ENCODE measurements around the gene NDUFS2.

Gene NDUFS2

DNA sequence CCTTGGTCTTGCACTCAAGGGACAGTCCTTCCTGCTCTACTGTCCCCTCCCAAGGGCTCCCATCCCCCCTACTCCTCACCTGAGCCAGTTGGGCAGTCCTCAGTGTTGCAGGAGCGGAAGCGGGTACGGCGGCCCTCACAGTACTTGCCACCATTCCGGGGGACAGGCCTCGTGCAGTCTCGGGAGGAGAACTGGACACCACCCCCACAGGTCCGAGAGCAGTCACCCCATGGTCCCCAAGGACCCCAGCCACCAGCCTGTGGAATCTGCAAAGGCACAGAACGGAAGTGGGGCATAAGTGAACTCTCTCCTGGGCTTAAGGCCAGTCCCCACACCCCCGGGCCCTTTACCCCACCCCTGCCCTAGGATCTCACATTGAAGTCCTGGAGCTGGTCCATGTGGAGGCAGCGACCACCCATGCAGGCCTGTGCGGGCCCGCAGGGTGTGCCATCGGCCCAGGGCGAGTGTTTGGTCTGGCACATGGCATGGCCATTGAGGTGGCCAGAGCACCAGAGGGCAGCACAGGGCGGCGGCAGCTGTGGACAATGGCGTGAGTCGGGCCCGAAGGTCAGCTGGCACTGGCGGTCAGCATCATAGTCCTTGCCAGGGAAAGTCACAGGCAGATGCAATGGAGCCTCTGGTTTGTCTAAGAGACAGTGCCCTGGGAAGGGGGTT is 8.5 kb upstream of the NDUFS2 start:
- DNase-seq (ENCODE audit: low read depth in 4 of 4, low spot score in 1 of 4), result no peak

DNA sequence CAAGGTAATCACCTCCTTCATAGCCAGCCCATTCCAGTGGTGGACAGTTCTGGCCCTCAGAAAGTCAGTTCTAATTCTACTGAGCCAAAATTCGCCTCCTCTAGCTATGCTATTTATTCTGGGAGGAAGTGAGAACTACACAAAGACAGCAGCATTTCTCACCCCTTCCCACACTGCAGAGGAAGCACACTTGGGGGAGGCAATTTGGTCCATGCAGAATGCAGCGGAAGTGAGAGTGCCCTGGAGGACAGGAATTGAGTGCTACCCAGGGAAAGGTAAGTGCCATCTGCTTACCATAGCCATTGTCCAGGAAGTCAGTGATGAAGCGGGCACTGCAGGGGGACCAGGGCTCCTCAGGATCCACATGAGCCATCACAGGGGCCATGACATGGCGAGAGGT is 7.0 kb upstream of the NDUFS2 start:
- DNase-seq (ENCODE audit: low read depth in 4 of 4, low spot score in 1 of 4), result no peak

DNA sequence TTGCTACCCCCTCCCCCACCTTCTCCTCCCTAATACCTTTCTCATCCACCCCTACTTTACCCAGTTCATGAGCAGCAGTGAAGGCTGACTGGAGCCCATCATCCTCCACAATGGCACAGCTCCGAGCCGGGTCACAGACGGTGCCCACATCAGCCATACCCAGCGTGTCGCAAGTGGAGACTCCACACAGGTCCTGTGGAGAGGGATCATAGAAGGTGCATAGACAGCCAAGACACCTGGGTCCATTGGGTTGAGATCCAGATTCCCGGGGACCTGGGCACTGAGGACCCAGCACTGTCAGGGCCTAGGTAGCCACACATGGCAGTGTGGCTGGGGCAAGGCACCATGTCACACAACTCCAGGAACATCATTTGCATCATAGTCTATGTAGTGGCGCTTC is 6.1 kb upstream of the NDUFS2 start:
- no peak for DNase-seq (ENCODE audit: low read depth in 4 of 4, low spot score in 1 of 4)

DNA sequence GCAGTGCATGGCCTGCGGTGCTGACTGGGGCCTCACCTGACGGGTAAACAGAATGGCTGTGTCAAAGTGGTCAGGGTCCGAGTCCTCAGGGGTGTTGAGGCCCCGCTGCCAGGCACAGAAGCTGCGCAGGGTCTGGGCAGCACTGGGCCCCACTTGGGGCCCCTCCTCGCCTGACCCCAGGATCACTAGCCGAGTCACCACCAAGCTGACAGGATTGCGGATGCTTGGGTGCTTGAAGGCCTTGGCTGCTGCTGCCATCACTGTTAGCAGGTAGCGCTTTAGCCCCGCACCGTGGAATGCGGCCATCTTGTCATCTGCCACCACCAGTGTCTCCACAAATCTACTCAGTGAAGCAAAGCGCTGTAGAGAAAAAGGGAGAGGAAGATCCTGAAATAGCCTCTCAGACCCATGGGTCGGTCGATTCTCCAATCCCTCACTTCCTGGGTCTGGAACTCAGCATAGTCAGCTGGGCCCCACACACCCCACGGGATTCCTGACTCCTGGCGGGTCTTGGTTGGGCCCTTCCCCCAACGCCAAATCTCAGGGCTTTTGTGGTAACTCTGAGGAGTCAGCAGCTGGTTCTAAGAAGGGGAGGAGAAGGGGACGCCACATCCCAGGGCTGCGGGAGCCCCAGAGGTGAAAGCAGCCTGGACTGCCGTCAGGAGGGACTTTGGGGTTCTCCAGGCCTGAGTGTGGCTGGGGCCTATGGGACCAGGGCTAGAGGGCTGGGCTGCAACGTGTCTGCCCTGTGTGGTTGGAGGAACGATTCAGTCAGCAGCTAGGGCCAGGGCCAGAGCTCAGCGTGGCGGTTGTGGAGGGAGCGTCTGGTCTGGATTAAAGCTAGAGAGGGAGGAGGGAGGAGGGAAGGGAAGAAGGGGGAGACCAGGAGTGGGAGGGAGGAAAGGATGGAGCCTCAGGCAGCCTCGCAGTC is 5.4 kb upstream of the NDUFS2 start:
- no peak for DNase-seq (ENCODE audit: low read depth in 4 of 4, low spot score in 1 of 4)

GRCh38 chr1:161197560-161198193 is 4.5 kb upstream of the NDUFS2 start:
- DNase-seq (ENCODE audit: low read depth in 4 of 4, low spot score in 1 of 4), result no peak

GRCh38 chr1:161198194-161198896 is 3.8 kb upstream of the NDUFS2 start:
- DNase-seq (ENCODE audit: low read depth in 4 of 4, low spot score in 1 of 4), result no peak

DNA sequence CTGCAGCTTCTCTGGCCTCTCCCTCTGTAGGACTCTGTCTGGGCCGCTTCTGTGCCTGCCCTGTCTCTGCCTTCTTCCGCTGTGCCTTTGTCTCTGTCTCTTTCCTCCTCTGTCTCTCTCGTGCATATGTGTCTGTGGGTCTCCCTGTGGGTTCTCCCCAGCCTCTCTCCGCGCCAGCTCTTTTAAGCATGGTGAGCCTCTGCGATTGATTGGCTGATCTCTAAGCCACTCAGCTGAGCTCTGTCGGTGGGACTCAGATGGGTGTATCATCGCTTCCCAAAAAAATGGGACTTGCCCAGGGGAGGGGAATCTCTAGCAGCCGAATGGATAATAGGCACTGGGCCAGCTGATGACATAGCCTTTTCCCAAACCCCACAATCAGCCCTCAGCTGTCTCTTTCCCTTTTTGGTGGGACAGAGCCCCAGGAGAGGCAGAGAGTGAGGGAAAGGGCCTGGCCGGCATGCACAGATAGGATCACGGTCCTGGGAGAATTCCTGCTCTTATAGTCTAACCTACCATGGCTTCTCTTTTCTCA is 3.2 kb upstream of the NDUFS2 start, which contains the start of gene ADAMTS4:
Gene ADAMTS4 (minus strand): TSS at position 158 of the 535 bp plus-strand sequence. CDS start 427 bp downstream, outside the sequence.
- no peak for DNase-seq (ENCODE audit: low read depth in 4 of 4, low spot score in 1 of 4)

- no peak for DNase-seq (ENCODE audit: low read depth in 4 of 4, low spot score in 1 of 4)
Measured at GRCh38 chr1:161199506-161200139, 2.5 kb upstream of the NDUFS2 start.

DNA sequence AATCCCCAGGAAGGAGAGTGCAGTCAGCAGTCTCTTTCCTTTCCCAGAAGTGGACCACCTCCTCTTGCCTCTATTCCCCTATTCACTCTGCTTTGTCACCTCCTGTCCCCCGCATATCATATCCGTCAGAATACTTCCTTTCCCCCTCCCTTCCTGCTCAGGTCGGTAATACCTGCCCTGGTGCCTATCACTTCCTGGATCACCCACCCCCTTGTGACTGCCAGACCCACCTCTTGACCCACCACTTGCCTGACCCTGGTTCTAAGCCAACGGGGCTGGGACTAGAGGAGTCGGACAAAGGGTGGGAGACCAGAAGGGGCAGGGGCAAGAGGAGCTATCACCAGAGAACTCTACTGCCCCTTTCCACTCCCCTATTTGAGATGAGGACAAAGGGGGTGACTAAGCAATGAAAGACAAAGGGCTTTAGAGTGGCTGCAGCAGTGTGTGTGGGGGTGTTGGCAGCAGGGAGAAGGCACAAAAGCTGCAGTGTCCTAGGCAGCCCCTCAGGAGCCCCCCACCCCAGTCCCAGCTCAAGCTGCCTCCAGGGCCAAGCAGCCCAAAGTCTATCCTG is 1.7 kb upstream of the NDUFS2 start:
- DNase-seq (ENCODE audit: low read depth in 4 of 4, low spot score in 1 of 4), result no peak

GRCh38 chr1:161200992-161201835 is 953 bp upstream of the NDUFS2 start:
- no peak for DNase-seq (ENCODE audit: low read depth in 4 of 4, low spot score in 1 of 4)

GRCh38 chr1:161206411-161207140 is 4.4 kb downstream of the NDUFS2 start:
- DNase-seq (ENCODE audit: low read depth in 4 of 4, low spot score in 1 of 4), result no peak

GRCh38 chr1:161207173-161207572 is 5.0 kb downstream of the NDUFS2 start:
- no peak for DNase-seq (ENCODE audit: low read depth in 4 of 4, low spot score in 1 of 4)

DNA sequence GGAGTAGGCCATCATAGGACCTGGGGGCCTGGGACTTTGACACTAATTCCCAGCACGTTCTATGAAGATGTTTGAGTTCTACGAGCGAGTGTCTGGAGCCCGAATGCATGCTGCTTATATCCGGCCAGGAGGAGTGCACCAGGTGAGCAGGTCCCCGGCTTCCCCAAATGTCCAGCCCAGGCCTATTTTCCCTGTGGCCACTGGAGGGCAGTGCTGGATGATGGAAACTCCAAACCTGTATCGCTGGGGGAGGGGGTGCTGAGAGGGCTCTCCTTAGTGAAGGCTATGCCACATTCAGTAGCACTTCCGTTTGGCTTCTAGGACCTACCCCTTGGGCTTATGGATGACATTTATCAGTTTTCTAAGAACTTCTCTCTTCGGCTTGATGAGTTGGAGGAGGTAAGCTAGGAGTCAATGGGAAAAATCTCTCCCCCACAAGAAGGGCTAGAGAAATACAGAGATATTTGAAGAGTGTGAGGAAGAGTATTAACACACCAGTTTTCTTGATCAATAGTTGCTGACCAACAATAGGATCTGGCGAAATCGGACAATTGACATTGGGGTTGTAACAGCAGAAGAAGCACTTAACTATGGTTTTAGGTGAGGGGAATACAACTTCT is 7.7 kb downstream of the NDUFS2 start:
- peak in 3 of 4 experiments; percentile 29 to 54 (median 48) for DNase-seq (ENCODE audit: low read depth in 4 of 4, low spot score in 1 of 4)

- DNase-seq (ENCODE audit: low read depth in 4 of 4, low spot score in 1 of 4), result no peak
Measured at GRCh38 chr1:161214369-161214768, 12.2 kb downstream of the NDUFS2 start.

DNA sequence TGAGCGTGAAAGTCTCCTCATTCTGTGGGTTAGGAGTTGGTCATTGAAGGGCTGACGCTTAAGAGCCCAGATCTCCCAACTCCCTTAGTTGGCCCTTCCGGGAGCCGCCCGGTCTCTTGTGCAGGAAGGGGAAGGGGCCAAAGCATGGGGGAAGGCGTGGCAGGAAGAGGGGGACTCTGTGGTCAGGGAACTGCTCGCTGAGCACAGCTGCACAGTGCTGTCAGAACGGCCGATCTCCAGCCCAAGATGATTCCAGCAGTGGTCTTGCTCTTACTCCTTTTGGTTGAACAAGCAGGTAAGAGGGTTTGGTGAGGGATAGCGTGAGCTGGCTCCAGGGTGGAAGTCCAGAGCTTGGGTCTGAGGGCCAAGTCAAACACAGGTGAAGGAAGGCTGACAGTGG is 12.9 kb downstream of the NDUFS2 start, which contains the start of gene FCER1G:
Gene FCER1G (plus strand): TSS at position 220 of the 400 bp plus-strand sequence. CDS start 27 bp downstream, at position 247.
- no peak for DNase-seq (ENCODE audit: low read depth in 4 of 4, low spot score in 1 of 4)

- no peak for DNase-seq (ENCODE audit: low read depth in 4 of 4, low spot score in 1 of 4)
Measured at GRCh38 chr1:161216945-161217712, 15.0 kb downstream of the NDUFS2 start.

DNA sequence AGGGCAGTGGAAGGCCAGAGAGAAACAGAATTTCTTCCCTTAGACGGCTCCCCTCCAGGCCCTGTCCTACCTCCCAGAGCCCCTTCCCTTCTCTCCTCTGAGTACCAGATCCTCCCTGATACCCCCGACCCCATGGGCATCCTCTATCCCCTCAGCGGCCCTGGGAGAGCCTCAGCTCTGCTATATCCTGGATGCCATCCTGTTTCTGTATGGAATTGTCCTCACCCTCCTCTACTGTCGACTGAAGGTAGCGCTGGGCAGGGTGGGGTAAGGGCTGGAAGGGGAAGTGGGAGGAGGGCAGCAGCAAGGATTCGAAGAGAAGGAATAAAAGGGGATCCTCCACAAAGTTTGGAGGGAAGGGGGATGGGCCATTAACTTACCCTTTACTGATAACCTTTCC is 15.7 kb downstream of the NDUFS2 start:
- DNase-seq (ENCODE audit: low read depth in 4 of 4, low spot score in 1 of 4), result no peak

Data from stimulated activated CD4-positive, alpha-beta T cell treated with anti-CD3 and anti-CD28 coated beads, Interleukin-1b, Interleukin-23, amount 100 ng/mL, for 24 hours (primary cell).